CD4-positive, CD25-positive, alpha-beta regulatory T cell (primary cell): ENCODE results near the gene LSR. TPM values are rescaled to one million over a fixed set of nuclear protein-coding genes. Genes with fewer than 3 reads are reported as not detected.
"Not testable (repeated sequence)": the region's sequence is repeated elsewhere in the genome, so short reads cannot be mapped to it uniquely, and the experiment has no call there.

Experiments used
- ATAC-seq, 2 donors: fragments of 150-1000 bp; cut with Tn5 transposase; one replicate each; pipeline ENCODE4 v1.10.0; 2021; ENCODE audit warnings: low read depth in 2 of 2, moderate number of reproducible peaks in 2 of 2, moderate library complexity in 1 of 2
- DNase-seq, 3 donors: peaks; one replicate each; pipeline versions ENCODE4 v3.0.0 to v3.0.0-alpha.2; 2012 to 2022; ENCODE audit warnings: mixed read lengths in 1 of 3
- H3K27ac ChIP-seq: one replicate; pipeline ENCODE4 v1.7.0; 2013; ENCODE audit warnings: mild to moderate bottlenecking, low read length; ENCODE audit not compliant: insufficient read depth, poor library complexity, severe bottlenecking
- H3K27me3 ChIP-seq: one replicate; pipeline ENCODE4 v1.7.0; 2013; ENCODE audit warnings: low read length; ENCODE audit not compliant: control insufficient read depth, insufficient read depth
- H3K36me3 ChIP-seq: one replicate; pipeline ENCODE4 v1.7.0; 2013; ENCODE audit warnings: mild to moderate bottlenecking, low read length, moderate library complexity; ENCODE audit not compliant: control insufficient read depth, insufficient read depth
- H3K4me1 ChIP-seq: 2 replicates; pipeline ENCODE4 v1.7.0; 2013; ENCODE audit warnings: mild to moderate bottlenecking, low read length; ENCODE audit not compliant: insufficient read depth, control insufficient read depth, poor library complexity, severe bottlenecking
- H3K4me3 ChIP-seq: one replicate; pipeline ENCODE4 v1.7.0; 2013; ENCODE audit warnings: low read depth, mild to moderate bottlenecking, low read length, moderate library complexity
- H3K9me3 ChIP-seq, 2 experiments: 1 replicate in 1 of 2; 2 replicates in 1 of 2; pipeline ENCODE4 v1.7.0; 2013; ENCODE audit warnings: low read length in 2 of 2, mild to moderate bottlenecking in 1 of 2, moderate library complexity in 1 of 2; ENCODE audit not compliant: control insufficient read depth in 2 of 2
- H3K27ac Mint-ChIP-seq, 3 donors: one replicate each; pipeline ENCODE4 v1.8.0; 2020 to 2022; ENCODE audit warnings: mild to moderate bottlenecking in 3 of 3, mixed read lengths in 3 of 3, moderate library complexity in 2 of 3
- H3K27me3 Mint-ChIP-seq: one replicate; pipeline ENCODE4 v1.8.0; 2022; ENCODE audit warnings: mild to moderate bottlenecking, mixed read lengths
- H3K36me3 Mint-ChIP-seq: one replicate; pipeline ENCODE4 v1.8.0; 2020; ENCODE audit warnings: mixed read lengths
- H3K4me1 Mint-ChIP-seq, 4 donors: one replicate each; pipeline ENCODE4 v1.8.0; 2020 to 2022; ENCODE audit warnings: mixed read lengths in 4 of 4, mild to moderate bottlenecking in 1 of 4
- H3K4me3 Mint-ChIP-seq, 4 donors: one replicate each; pipeline ENCODE4 v1.8.0; 2020 to 2022; ENCODE audit warnings: mild to moderate bottlenecking in 4 of 4, mixed read lengths in 4 of 4, moderate library complexity in 3 of 4
- H3K9me3 Mint-ChIP-seq, 7 donors: one replicate each; pipeline ENCODE4 v1.8.0; 2020 to 2022; ENCODE audit warnings: mixed read lengths in 7 of 7, mild to moderate bottlenecking in 3 of 7, moderate library complexity in 2 of 7
- polyA plus RNA-seq, 4 donors: library from polyadenylated mRNA; unstranded; fragments of 300-500 nt; fragmentation: Illumina TruSeq; gene quantifications; one replicate each; pipeline ENCODE4 v1.2.3, GENCODE V29; 2021
- total RNA-seq: library from RNA; stranded (reverse); gene quantifications from one replicate; pipeline ENCODE4 v1.2.3, GENCODE V29; 2022

LSR gene
- total and polyA plus RNA-seq, 5 donors from 2014 or later = 28.1 to 66.1 (median 49.9) TPM

DNA sequence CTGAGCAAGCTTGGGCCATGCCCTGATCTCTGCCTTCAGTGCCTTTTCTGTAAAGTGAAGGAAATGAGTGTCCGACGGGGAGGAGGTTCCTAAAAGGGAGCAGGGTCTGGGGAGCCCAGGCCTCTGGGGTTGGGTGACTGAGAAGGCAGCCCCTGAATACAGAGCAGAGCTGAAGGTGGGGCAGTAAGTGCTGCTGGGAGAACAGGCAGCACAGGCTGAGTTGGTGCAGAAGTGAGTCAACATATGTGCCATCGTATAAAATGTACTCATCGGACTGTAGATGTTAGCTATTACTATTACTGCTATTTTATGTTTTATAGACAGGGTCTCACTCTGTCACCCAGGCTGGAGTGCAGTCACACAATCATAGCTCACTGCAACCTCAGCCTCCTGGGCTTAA is 32.5 kb downstream of the LSR start:
- DNase-seq (no peak), ATAC-seq (no peak)
- H3K9me3 Mint-ChIP-seq = no peaks in the 10 kb centered on the region
- H3K9me3 ChIP-seq = no peaks in the 10 kb centered on the region
- H3K4me3 ChIP-seq = no peak overlapping the region
- no peak overlapping the region for H3K4me3 Mint-ChIP-seq
- H3K36me3 ChIP-seq = peaks cover 9% of the 10 kb centered on the region
- H3K4me1 Mint-ChIP-seq = peaks cover 0 to 9% (median 5%) of the 10 kb centered on the region in 4 donors
- H3K27ac Mint-ChIP-seq = no peak overlapping the region
- H3K27me3 Mint-ChIP-seq = peaks cover 41% of the 10 kb centered on the region
- H3K36me3 Mint-ChIP-seq = peaks cover 7% of the 10 kb centered on the region
- no peaks in the 10 kb centered on the region for H3K4me1 ChIP-seq
- H3K27ac ChIP-seq = no peak overlapping the region
- H3K27me3 ChIP-seq = peaks cover 7% of the 10 kb centered on the region

DNA sequence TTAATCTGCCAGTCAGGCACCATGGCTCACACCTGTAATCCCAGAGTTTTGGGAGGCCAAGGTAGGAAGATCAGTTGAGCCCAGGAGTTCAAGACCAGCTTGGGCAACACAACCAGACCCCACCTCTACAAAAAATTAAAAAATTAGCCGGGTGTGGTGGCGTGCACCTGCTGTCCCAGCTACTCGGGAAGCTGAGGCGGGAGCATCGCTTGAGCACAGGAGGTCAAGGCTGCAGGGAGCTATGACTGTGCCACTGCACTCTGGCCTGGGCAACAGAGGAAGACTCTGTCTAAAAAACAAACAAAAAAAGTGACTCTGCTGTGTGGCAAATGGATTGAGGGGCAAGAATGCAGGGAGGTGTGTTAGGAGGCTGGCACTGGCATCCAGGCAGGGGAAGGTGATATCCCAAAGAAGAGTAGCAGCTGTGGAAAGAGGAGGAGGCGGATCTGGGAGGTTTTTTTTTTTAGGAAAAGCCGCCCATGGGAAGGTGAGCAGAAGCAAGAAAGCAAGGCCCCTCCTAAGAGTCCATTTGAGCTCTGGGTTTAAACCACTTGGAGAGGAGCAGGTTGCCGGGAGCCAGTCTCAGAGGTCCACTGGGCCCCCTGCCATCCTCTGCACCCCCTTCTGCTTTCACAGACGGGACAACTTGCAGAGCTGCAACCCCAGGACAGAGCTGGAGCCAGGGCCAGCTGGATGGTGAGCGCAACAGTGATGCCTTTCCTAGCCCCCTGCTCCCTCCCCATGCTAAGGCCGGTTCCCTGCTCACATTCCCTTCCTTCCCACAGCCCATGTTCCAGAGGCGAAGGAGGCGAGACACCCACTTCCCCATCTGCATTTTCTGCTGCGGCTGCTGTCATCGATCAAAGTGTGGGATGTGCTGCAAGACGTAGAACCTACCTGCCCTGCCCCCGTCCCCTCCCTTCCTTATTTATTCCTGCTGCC is 35.6 kb downstream of the LSR start:
- Histone ChIP-seq H3K36me3 (no peaks in the 10 kb centered on the region), H3K27ac (no peak overlapping the region), H3K27me3 (peaks cover 7% of the 10 kb centered on the region), H3K9me3 (no peaks in the 10 kb centered on the region), H3K4me1 (no peaks in the 10 kb centered on the region), H3K4me3 (no peak overlapping the region)
- ATAC-seq (no peak), DNase-seq (no peak)
- Mint-ChIP-seq H3K27me3 (peaks cover 41% of the 10 kb centered on the region), H3K4me1 (peaks cover 0 to 5% (median 3%) of the 10 kb centered on the region in 4 donors), H3K36me3 (peaks cover under 1% of the 10 kb centered on the region), H3K27ac (no peak overlapping the region), H3K4me3 (no peak overlapping the region), H3K9me3 (no peaks in the 10 kb centered on the region)

DNA sequence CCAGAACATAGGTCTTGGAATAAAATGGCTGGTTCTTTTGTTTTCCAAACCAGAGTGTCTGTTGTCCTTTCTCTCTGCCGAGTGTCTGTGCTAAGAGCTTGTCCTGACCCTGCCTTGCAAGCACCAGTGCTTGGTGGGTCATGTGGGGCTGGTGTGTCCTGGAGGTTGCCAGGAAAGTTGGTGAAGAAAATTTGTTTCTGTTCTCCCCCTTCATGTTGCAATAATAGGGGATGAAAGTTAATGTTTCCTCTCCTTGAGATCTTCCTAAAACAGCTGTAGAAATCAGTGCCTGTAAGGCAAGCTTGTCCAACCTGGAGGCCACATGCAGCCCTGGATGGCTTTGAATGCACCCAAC is 36.3 kb downstream of the LSR start:
- no peak overlapping the region for H3K4me3 Mint-ChIP-seq
- Histone ChIP-seq H3K27me3 (peaks cover 7% of the 10 kb centered on the region), H3K27ac (no peak overlapping the region), H3K4me1 (no peaks in the 10 kb centered on the region), H3K36me3 (no peaks in the 10 kb centered on the region), H3K4me3 (no peak overlapping the region), H3K9me3 (no peaks in the 10 kb centered on the region)
- DNase-seq (no peak), ATAC-seq (no peak)
- no peaks in the 10 kb centered on the region for H3K9me3 Mint-ChIP-seq
- H3K36me3 Mint-ChIP-seq = no peaks in the 10 kb centered on the region
- peaks cover 40% of the 10 kb centered on the region for H3K27me3 Mint-ChIP-seq
- no peak overlapping the region for H3K27ac Mint-ChIP-seq
- H3K4me1 Mint-ChIP-seq = peaks cover 0 to 5% (median 3%) of the 10 kb centered on the region in 4 donors

- ATAC-seq, H3K4me1 ChIP-seq, H3K4me3 Mint-ChIP-seq, H3K27ac ChIP-seq, H3K36me3 ChIP-seq, H3K27ac Mint-ChIP-seq, H3K36me3 Mint-ChIP-seq, H3K27me3 ChIP-seq, H3K9me3 ChIP-seq, H3K4me1 Mint-ChIP-seq, H3K4me3 ChIP-seq, DNase-seq, H3K9me3 Mint-ChIP-seq: not testable (repeated sequence)
- peaks cover 36% of the 10 kb centered on the region for H3K27me3 Mint-ChIP-seq
Observed at GRCh38 chr19:35285465-35285864, 36.7 kb downstream of the LSR start.

DNA sequence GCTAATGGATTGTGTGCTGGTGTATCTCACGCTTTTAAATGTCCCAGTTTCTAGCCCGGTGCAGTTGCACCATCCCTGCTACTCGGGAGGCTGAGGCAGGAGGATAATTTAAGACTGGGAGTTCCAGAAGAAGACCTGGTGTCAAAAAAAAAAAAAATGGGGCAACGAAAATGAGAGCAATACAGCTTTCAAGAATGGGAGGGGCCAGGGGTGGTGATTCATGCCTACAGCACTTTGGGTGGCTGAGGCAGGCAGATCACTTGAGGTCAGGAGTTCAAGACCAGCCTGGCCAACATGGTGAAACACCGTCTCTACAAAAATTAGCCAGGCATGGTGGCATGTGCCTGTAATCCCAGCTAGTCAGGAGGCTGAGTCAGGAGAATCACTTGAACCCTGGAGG is 37.3 kb downstream of the LSR start:
- H3K27me3 Mint-ChIP-seq = peaks cover 36% of the 10 kb centered on the region
- H3K9me3 ChIP-seq, H3K36me3 ChIP-seq, H3K36me3 Mint-ChIP-seq, H3K27ac ChIP-seq, H3K4me3 ChIP-seq, H3K4me1 ChIP-seq, H3K4me1 Mint-ChIP-seq, DNase-seq, ATAC-seq, H3K9me3 Mint-ChIP-seq, H3K27ac Mint-ChIP-seq, H3K4me3 Mint-ChIP-seq, H3K27me3 ChIP-seq: not testable (repeated sequence)

GRCh38 chr19:35287713-35288112 is 38.9 kb downstream of the LSR start:
- Histone ChIP-seq H3K27ac (no peak overlapping the region), H3K9me3 (no peaks in the 10 kb centered on the region), H3K4me1 (no peaks in the 10 kb centered on the region), H3K4me3 (no peak overlapping the region), H3K27me3 (peaks cover 7% of the 10 kb centered on the region), H3K36me3 (no peaks in the 10 kb centered on the region)
- no peak for ATAC-seq
- H3K27me3 Mint-ChIP-seq = peaks cover 28% of the 10 kb centered on the region
- no peak overlapping the region for H3K27ac Mint-ChIP-seq
- H3K4me1 Mint-ChIP-seq = peaks cover 0 to 5% (median 1%) of the 10 kb centered on the region in 4 donors
- no peaks in the 10 kb centered on the region for H3K36me3 Mint-ChIP-seq
- no peak for DNase-seq
- H3K4me3 Mint-ChIP-seq = no peak overlapping the region
- no peaks in the 10 kb centered on the region for H3K9me3 Mint-ChIP-seq

DNA sequence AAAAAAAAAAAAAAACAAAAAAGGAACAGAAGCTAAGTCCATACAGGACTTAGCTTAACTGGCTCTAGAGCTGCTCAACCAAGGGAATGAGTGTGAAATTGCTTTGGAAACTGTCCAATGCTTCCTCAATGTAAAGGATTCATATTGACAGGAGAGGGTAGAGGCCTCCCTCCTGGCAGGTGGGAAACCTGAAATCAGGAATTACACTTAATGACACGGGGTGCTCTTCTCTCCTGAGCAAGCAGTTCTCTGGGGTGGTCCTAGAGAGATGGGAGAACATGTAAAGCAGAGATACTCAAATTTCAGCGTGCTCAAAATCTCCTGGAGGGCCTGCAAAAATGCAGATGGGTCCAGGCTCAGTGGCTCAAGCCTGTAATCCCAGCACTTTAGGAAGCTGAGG is 39.5 kb downstream of the LSR start:
- H3K9me3 ChIP-seq = no peaks in the 10 kb centered on the region
- Mint-ChIP-seq H3K4me3 (no peak overlapping the region), H3K27ac (no peak overlapping the region), H3K36me3 (no peaks in the 10 kb centered on the region), H3K27me3 (peaks cover 22% of the 10 kb centered on the region), H3K9me3 (no peaks in the 10 kb centered on the region), H3K4me1 (peaks cover 0 to 2% (median under 1%) of the 10 kb centered on the region in 4 donors)
- DNase-seq (no peak), ATAC-seq (no peak)
- H3K36me3 ChIP-seq = no peaks in the 10 kb centered on the region
- H3K4me1 ChIP-seq = no peaks in the 10 kb centered on the region
- peaks cover 2% of the 10 kb centered on the region for H3K27me3 ChIP-seq
- no peak overlapping the region for H3K27ac ChIP-seq
- H3K4me3 ChIP-seq = no peak overlapping the region

GRCh38 chr19:35288906-35289305 is 40.1 kb downstream of the LSR start:
- no peaks in the 10 kb centered on the region for H3K36me3 ChIP-seq
- H3K9me3 Mint-ChIP-seq = no peaks in the 10 kb centered on the region
- DNase-seq = no peak

More at GRCh38 chr19:35288906-35289305, 40.1 kb downstream of the LSR start:
- Mint-ChIP-seq H3K4me3 (no peak overlapping the region), H3K4me1 (peaks cover 0 to 2% (median 0%) of the 10 kb centered on the region in 4 donors), H3K36me3 (no peaks in the 10 kb centered on the region), H3K27ac (no peak overlapping the region), H3K27me3 (peaks cover 16% of the 10 kb centered on the region)
- Histone ChIP-seq H3K27me3 (no peaks in the 10 kb centered on the region), H3K4me1 (no peaks in the 10 kb centered on the region), H3K27ac (no peak overlapping the region), H3K9me3 (no peaks in the 10 kb centered on the region), H3K4me3 (no peak overlapping the region)
- ATAC-seq = no peak
